A673 (cell line): ENCODE data around the gene LRRC37A2. TPM values are rescaled to one million over a fixed set of nuclear protein-coding genes. Genes with fewer than 3 reads are reported as not detected.
"Not testable (repeated sequence)": the region's sequence is repeated elsewhere in the genome, so short reads cannot be mapped to it uniquely, and the experiment has no call there.

Source experiments
- BruUV-seq: library from RNA; stranded (reverse); fragments of 400-500 nt; replicated peaks from 2 replicates; lab custom pipeline; 2021; lab: Mats Ljungman, UMichigan
- CTCF ChIA-PET: fragments of 300-600 bp; sonication (Branson Sonifier 250); formaldehyde crosslinking; loops from one replicate; lab custom pipeline; 2022; ENCODE audit warnings: antibody characterized with exemption; lab: Charles Lee
- POLR2A ChIA-PET: fragments of 300-600 bp; sonication (Branson Sonifier 250); formaldehyde crosslinking; loops from one replicate; lab custom pipeline; 2022; ENCODE audit warnings: antibody characterized with exemption; ENCODE audit not compliant: low non-redundant PET; lab: Charles Lee
- DNase-seq: peaks from one replicate; pipeline ENCODE4 v3.0.0-alpha.2; 2015; ENCODE audit warnings: low spot score
- H3K27ac ChIP-seq: fragments of 200-600 bp; sonication (generic); 2 replicates; pipeline ENCODE4 v1.5.1; 2016; ENCODE audit warnings: mixed run types, low read depth, mild to moderate bottlenecking, mixed read lengths, antibody characterized with exemption, low read length; ENCODE audit not compliant: poor library complexity, severe bottlenecking
- H3K27me3 ChIP-seq: fragments of 200-600 bp; sonication (generic); replicated peaks from 2 replicates; pipeline ENCODE4 v1.6.1; 2017; ENCODE audit warnings: mixed run types, low read depth, mild to moderate bottlenecking, mixed read lengths, antibody characterized with exemption, low read length; ENCODE audit not compliant: insufficient read depth, poor library complexity
- H3K36me3 ChIP-seq: fragments of 200-600 bp; sonication (generic); 2 replicates; pipeline ENCODE4 v1.6.1; 2016; ENCODE audit warnings: mixed run types, mild to moderate bottlenecking, mixed read lengths, antibody characterized with exemption, low read length; ENCODE audit not compliant: insufficient read depth, poor library complexity, severe bottlenecking
- H3K4me1 ChIP-seq: fragments of 200-600 bp; sonication (generic); 2 replicates; pipeline ENCODE4 v1.6.1; 2017; ENCODE audit warnings: mixed run types, mild to moderate bottlenecking, mixed read lengths, antibody characterized with exemption, low read length; ENCODE audit not compliant: insufficient read depth, poor library complexity, severe bottlenecking
- H3K4me3 ChIP-seq: fragments of 200-600 bp; sonication (generic); 2 replicates; pipeline ENCODE4 v1.5.1; 2016; ENCODE audit warnings: low read depth, mixed run types, mild to moderate bottlenecking, mixed read lengths, low read length; ENCODE audit not compliant: poor library complexity, severe bottlenecking
- H3K9me3 ChIP-seq: fragments of 200-600 bp; sonication (generic); 2 replicates; pipeline ENCODE4 v1.6.1; 2016; ENCODE audit warnings: mixed run types, low read depth, mild to moderate bottlenecking, mixed read lengths, antibody characterized with exemption, low read length; ENCODE audit not compliant: poor library complexity, severe bottlenecking
- intact Hi-C: fragments of 100-400 bp; cut with micrococcal nuclease; formaldehyde crosslinking; loops from one replicate; pipeline ENCODE4 v1.10.0; 2022; ENCODE audit not compliant: unreplicated experiment
- total RNA-seq: library from RNA; stranded (reverse); gene quantifications from 2 replicates; pipeline ENCODE4 v1.2.3, GENCODE V29; 2021

Gene LRRC37A2
- total RNA-seq, 1 experiment from 2014 or later = 11.2 TPM

- H3K9me3 ChIP-seq, POLR2A ChIA-PET, H3K4me3 ChIP-seq, H3K36me3 ChIP-seq, BruUV-seq, DNase-seq, H3K27ac ChIP-seq, intact Hi-C loops, CTCF ChIA-PET, H3K4me1 ChIP-seq, H3K27me3 ChIP-seq: not testable (repeated sequence)
Observed at GRCh38 chr17:46499437-46500139, 12.7 kb upstream of the LRRC37A2 start.

GRCh38 chr17:46505896-46506295 lies 6.4 kb upstream of the LRRC37A2 start:
- H3K4me1 ChIP-seq, H3K36me3 ChIP-seq, H3K27me3 ChIP-seq, DNase-seq, H3K27ac ChIP-seq, BruUV-seq, CTCF ChIA-PET, H3K9me3 ChIP-seq, intact Hi-C loops, POLR2A ChIA-PET, H3K4me3 ChIP-seq: not testable (repeated sequence)

GRCh38 chr17:46534716-46535115 lies 22.4 kb downstream of the LRRC37A2 start:
- H3K27ac ChIP-seq, POLR2A ChIA-PET, DNase-seq, intact Hi-C loops, BruUV-seq, H3K36me3 ChIP-seq, CTCF ChIA-PET, H3K27me3 ChIP-seq, H3K4me3 ChIP-seq, H3K9me3 ChIP-seq, H3K4me1 ChIP-seq: not testable (repeated sequence)

- intact Hi-C loops, H3K4me1 ChIP-seq, DNase-seq, H3K27ac ChIP-seq, POLR2A ChIA-PET, H3K27me3 ChIP-seq, H3K4me3 ChIP-seq, BruUV-seq, H3K9me3 ChIP-seq, CTCF ChIA-PET, H3K36me3 ChIP-seq: not testable (repeated sequence)
Observed at GRCh38 chr17:46548607-46549006, 36.3 kb downstream of the LRRC37A2 start.

GRCh38 chr17:46559155-46559554 lies 46.9 kb downstream of the LRRC37A2 start:
- H3K36me3 ChIP-seq, H3K9me3 ChIP-seq, intact Hi-C loops, H3K4me1 ChIP-seq, CTCF ChIA-PET, DNase-seq, BruUV-seq, H3K4me3 ChIP-seq, H3K27ac ChIP-seq, H3K27me3 ChIP-seq, POLR2A ChIA-PET: not testable (repeated sequence)

GRCh38 chr17:46560048-46560447 lies 47.8 kb downstream of the LRRC37A2 start:
- CTCF ChIA-PET, BruUV-seq, intact Hi-C loops: not testable (repeated sequence)

GRCh38 chr17:46566284-46566683 lies 54.0 kb downstream of the LRRC37A2 start:
- H3K27me3 ChIP-seq, H3K9me3 ChIP-seq, H3K36me3 ChIP-seq, CTCF ChIA-PET, DNase-seq, H3K4me3 ChIP-seq, BruUV-seq, H3K27ac ChIP-seq, intact Hi-C loops, H3K4me1 ChIP-seq, POLR2A ChIA-PET: not testable (repeated sequence)

More at GRCh38 chr17:46560048-46560447, 47.8 kb downstream of the LRRC37A2 start:
- H3K4me1 ChIP-seq, H3K27ac ChIP-seq, H3K27me3 ChIP-seq, POLR2A ChIA-PET, DNase-seq, H3K36me3 ChIP-seq, H3K4me3 ChIP-seq, H3K9me3 ChIP-seq: not testable (repeated sequence)

- DNase-seq, H3K27me3 ChIP-seq, H3K9me3 ChIP-seq, H3K36me3 ChIP-seq, POLR2A ChIA-PET, H3K4me1 ChIP-seq, CTCF ChIA-PET, BruUV-seq, intact Hi-C loops, H3K4me3 ChIP-seq, H3K27ac ChIP-seq: not testable (repeated sequence)
Observed at GRCh38 chr17:46566980-46567379, 54.7 kb downstream of the LRRC37A2 start.
